Large intestine (tissue), 3 donors: ENCODE results near the gene CAV3. TPM values are rescaled to one million over a fixed set of nuclear protein-coding genes. Genes with fewer than 3 reads are reported as not detected.
"Not testable (repeated sequence)": the region's sequence is repeated elsewhere in the genome, so short reads cannot be mapped to it uniquely, and the experiment has no call there.

Experiments used
- DNase-seq, 2 donors: peaks; one replicate each; pipeline versions ENCODE4 v3.0.0 to v3.0.0-alpha.2; 2013
- H3K27ac ChIP-seq: one replicate; pipeline ENCODE4 v1.5.1; 2013; ENCODE audit warnings: low read length
- H3K27me3 ChIP-seq: 2 replicates; pipeline ENCODE4 v1.6.1; 2013; ENCODE audit warnings: low read length; ENCODE audit not compliant: control insufficient read depth, insufficient read depth
- H3K36me3 ChIP-seq: 2 replicates; pipeline ENCODE4 v1.6.1; 2013; ENCODE audit warnings: low read length; ENCODE audit not compliant: control insufficient read depth, insufficient read depth
- H3K4me1 ChIP-seq: one replicate; pipeline ENCODE4 v1.6.1; 2013; ENCODE audit warnings: low read length; ENCODE audit not compliant: control insufficient read depth, insufficient read depth
- H3K4me3 ChIP-seq: one replicate; pipeline ENCODE4 v1.5.1; 2013; ENCODE audit warnings: low read length
- H3K9me3 ChIP-seq: one replicate; pipeline ENCODE4 v1.6.1; 2013; ENCODE audit warnings: mild to moderate bottlenecking, low read depth, low read length, moderate library complexity; ENCODE audit not compliant: control insufficient read depth
- whole genome bisulfite sequencing: methylation state at CpG from one replicate; pipeline ENCODE4 v1.1.5; 2013; ENCODE audit warnings: low lambda C conversion rate; ENCODE audit not compliant: insufficient coverage; 5-methylcytosine and 5-hydroxymethylcytosine counted together
- polyA plus RNA-seq: library from polyadenylated mRNA; unstranded; fragments of 120-200 nt; gene quantifications from one replicate; pipeline ENCODE4 v1.2.1, GENCODE V29; 2013

CAV3 gene
- polyA plus RNA-seq, 1 donor = 0.61 TPM

DNA sequence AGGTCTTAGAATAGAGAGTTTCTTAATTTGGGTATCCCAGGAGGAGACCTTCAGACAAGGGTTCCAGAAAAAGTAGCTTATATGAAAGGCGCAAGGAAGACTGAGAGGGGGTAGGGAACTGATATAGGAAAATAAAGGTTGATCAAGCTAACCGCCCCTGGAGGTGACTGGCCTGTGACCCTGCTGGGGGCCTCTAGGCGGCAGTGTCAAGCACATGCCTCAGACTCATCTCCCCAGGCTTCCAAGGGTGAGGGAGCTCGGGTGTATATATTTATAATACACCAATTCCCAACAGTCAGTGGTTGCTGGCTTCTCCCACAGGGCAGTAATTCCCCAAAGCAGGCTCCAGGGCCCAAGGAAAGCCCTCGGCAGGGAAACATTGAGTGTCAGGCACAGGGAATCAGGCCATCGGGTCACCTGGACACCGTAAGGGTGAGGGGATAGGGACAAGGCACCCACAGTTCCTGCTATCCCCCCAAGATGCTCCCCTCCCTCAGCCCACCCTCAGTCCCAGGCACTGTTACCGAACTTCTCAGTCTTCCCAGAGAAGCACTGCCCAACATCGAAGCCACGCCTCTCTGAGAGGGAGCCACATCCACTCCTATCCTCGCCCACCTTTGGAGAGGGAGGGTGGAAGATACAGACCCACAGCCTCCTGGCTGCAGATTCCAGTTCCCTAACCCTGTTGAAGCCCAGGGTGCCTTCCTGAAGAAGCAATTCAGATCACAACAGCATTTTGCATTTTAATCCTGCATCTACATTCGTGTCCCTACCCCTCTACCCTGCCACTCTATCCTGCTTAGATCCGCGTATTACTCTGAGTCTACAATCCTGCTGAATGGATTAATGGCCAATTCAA, 19.5 kb upstream of the CAV3 start:
- Histone ChIP-seq H3K36me3 (no peaks in the 10 kb centered on the region), H3K9me3 (no peaks in the 10 kb centered on the region), H3K4me1 (no peaks in the 10 kb centered on the region), H3K27me3 (no peaks in the 10 kb centered on the region), H3K4me3 (no peak overlapping the region), H3K27ac (no peak overlapping the region)
- 88% methylated on average over 3 of the region's 14 CpGs for WGBS
- DNase-seq = peak in 1 of 2 donors; percentile 11

DNA sequence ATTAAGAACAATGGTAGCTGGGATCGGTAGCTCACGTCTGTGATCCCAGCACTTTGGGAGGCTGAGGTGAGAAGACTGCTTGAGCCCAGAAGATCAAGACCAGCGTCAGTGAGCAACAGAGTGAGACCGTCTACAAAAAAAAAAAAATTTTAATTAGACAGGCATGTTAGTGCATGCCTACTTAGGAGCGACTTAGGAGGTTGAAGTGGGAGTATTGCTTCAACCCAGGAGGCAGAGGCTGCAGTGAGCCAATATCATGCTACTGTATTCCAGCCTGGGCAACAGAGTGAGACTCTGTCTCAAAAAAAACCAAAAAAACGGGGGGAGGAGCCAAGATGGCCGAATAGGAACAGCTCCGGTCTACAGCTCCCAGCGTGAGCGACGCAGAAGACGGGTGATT, 17.8 kb upstream of the CAV3 start:
- WGBS = 100% methylated on average over 2 of the region's 12 CpGs
- H3K27ac ChIP-seq, H3K27me3 ChIP-seq, DNase-seq, H3K36me3 ChIP-seq, H3K4me1 ChIP-seq, H3K9me3 ChIP-seq, H3K4me3 ChIP-seq: not testable (repeated sequence)

DNA sequence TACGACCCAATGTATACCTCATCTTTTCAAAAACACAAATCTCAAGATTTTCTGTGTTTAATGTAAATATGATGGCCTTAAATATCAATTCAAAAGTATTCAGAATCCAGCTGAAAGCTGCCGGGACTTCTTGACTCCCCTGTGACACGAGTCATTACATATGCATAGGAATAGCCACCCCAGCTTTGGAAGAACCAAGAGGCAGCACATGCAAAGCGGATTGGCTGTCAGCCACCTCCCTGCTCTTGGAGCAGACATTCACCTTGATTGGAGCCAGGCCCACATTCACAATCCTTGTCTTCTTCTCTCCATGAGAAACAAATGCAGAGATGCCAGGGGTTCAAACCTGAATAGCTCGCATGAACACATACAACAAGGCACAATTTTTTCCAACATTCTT, 10.8 kb upstream of the CAV3 start:
- no peaks in the 10 kb centered on the region for H3K27me3 ChIP-seq
- no peak for DNase-seq
- H3K27ac ChIP-seq = no peak overlapping the region
- no peaks in the 10 kb centered on the region for H3K4me1 ChIP-seq
- WGBS = no CpG with 5 or more reads among the region's 5 CpGs
- H3K36me3 ChIP-seq = no peaks in the 10 kb centered on the region
- peaks cover 5% of the 10 kb centered on the region for H3K9me3 ChIP-seq
- H3K4me3 ChIP-seq = no peak overlapping the region

DNA sequence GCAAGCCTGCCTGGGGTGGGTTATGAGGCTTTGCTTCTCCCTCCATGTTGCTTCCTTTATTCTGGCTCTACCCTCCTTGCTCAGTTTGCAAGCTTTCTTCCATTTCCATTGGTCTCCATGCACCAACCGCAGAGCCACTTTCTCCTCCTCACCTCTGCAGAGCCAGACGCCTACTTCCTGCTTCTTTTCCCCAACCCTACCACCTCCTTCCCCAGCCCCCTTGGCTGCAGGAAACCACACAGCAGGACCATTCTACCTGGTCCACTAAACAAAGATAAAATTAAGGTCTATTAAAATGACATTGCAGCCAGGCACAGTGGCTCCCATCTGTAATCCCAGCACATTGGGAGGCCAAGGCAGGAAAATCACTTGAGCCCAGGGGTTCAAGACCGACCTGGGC, 10.0 kb upstream of the CAV3 start:
- no peaks in the 10 kb centered on the region for H3K36me3 ChIP-seq
- H3K4me3 ChIP-seq = no peak overlapping the region
- 92% methylated on average over 2 of the region's 3 CpGs for WGBS
- no peaks in the 10 kb centered on the region for H3K4me1 ChIP-seq
- H3K27ac ChIP-seq = no peak overlapping the region
- peaks cover 5% of the 10 kb centered on the region for H3K9me3 ChIP-seq
- no peak for DNase-seq
- no peaks in the 10 kb centered on the region for H3K27me3 ChIP-seq

DNA sequence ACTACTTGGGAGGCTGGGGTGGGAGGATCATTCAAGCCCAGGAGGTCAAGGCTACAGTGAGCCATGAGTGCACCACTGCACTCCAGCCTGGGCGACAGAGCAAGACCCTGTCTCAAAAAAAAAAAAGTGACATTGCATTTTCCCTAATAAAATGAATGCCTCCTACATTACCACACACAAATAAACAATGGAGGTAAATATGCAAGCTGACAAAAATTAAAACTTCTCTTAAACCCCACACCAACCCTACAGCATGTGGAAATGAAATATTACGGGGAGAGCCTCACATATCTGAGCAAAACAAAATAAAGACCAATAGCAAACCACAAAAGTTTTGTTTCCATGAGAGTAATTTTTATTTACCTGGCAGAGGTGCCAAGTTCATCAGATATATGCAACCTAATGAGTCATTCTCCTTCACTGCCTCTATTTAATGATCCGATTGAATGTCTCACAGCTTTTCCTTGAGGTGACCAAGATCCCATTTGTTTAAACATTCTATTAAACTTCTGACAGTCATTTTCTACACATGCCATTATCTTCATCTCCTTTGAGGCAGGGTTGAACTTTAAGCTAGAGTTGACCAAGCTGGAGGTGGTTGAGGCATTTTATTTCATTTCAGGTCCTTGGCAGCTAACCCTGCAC, 9.4 kb upstream of the CAV3 start:
- H3K27me3 ChIP-seq = no peaks in the 10 kb centered on the region
- H3K27ac ChIP-seq = no peak overlapping the region
- DNase-seq = no peak
- peaks cover 5% of the 10 kb centered on the region for H3K9me3 ChIP-seq
- no peaks in the 10 kb centered on the region for H3K4me1 ChIP-seq
- no peak overlapping the region for H3K4me3 ChIP-seq
- no peaks in the 10 kb centered on the region for H3K36me3 ChIP-seq
- 33% methylated on average over 1 of the region's 3 CpGs for WGBS

DNA sequence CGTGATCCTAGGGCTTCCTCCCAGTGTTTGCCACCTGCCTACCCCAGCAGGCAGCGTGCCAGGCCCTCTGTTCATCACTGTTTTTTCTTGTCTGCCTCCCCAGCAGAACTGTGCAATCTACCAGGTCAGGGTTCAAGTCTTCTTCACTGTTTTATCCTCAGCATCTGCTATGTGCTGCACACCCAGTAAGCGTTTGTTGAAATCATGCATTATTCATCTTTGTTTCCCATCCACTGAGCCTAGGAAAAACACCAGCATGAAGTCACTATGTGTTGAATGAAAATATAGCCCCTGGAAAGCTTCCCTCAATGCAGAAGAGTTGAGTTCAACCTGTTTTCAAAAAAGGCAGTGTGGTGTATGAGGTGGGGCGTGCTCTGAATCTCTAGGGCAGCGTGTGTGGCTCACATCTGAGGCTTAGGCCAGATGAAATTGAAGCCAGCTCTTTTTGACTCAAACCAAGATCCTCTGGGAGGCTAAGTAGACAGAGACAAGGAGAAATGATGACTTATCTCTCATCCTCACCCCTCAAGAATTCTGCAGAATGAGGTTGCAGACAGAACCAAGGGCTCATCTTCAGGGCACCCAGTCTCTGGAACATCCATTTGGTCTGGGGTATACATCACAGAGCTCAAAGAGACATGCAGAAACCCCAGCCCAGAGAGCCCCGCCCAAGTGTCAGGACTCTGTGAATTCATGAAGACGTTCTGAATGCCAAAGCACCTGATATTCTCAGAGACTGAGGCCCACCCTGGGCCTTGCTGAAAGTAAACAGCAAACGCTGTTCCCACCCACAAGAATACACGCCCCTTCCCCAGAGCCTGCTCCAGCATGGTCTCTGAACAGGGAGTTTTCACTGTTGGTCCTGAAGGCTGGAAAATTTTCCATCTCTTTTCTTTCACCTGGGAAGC, 5.7 kb upstream of the CAV3 start:
- no peak overlapping the region for H3K4me3 ChIP-seq
- H3K9me3 ChIP-seq = peaks cover 5% of the 10 kb centered on the region
- H3K27me3 ChIP-seq = no peaks in the 10 kb centered on the region
- DNase-seq = no peak
- no peaks in the 10 kb centered on the region for H3K4me1 ChIP-seq
- no peaks in the 10 kb centered on the region for H3K36me3 ChIP-seq
- H3K27ac ChIP-seq = no peak overlapping the region
- WGBS = 80% methylated on average over 1 of the region's 9 CpGs

DNA sequence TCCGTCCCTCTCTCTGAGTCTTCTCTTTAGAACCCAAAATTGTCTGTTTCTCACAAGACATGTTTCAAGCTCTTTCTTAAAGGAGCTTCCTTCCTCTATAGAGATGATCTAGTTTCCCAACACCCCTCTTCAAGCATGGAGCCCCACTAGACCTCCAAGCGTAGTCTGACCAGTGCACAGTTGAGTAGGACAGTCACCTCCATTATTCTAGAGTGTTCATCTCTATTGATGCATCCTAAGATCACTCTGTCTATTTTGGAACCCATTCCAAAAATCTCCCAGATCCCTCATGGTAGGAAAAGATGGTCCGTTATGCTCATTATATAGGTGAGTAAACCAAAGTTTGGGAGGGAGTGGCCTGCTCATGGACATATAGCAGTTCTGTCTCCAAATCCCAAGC, 4.1 kb upstream of the CAV3 start:
- H3K9me3 ChIP-seq = peaks cover 5% of the 10 kb centered on the region
- WGBS = no CpG with 5 or more reads among the region's 3 CpGs

DNA sequence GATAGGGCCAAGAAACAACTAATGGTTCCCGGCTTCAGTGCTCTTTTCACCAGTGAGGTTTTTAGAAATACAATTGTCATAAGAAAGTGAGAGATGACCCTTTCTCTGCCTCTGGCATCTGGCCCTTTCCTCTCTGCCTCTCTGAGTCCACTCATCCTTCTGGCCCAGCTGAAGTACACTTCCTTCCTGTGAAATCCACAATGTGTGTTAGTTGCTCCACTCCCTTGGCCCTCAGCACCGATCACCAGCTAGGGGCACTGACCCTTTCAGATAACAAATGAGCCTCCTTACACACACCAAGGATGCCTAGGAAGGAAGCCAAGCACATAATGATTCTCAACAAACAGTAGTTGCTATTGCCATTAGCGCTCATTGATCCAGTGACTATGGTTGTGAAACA, 2.9 kb upstream of the CAV3 start:
- H3K36me3 ChIP-seq = no peaks in the 10 kb centered on the region
- no peaks in the 10 kb centered on the region for H3K4me1 ChIP-seq
- no peak overlapping the region for H3K27ac ChIP-seq
- no CpG with 5 or more reads among the region's 3 CpGs for WGBS
- no peaks in the 10 kb centered on the region for H3K27me3 ChIP-seq
- peaks cover 5% of the 10 kb centered on the region for H3K9me3 ChIP-seq
- H3K4me3 ChIP-seq = no peak overlapping the region
- DNase-seq = no peak

More for the DNA sequence above, 4.1 kb upstream of the CAV3 start:
- Histone ChIP-seq H3K36me3 (no peaks in the 10 kb centered on the region), H3K27me3 (no peaks in the 10 kb centered on the region), H3K27ac (no peak overlapping the region), H3K4me3 (no peak overlapping the region), H3K4me1 (no peaks in the 10 kb centered on the region)
- no peak for DNase-seq

DNA sequence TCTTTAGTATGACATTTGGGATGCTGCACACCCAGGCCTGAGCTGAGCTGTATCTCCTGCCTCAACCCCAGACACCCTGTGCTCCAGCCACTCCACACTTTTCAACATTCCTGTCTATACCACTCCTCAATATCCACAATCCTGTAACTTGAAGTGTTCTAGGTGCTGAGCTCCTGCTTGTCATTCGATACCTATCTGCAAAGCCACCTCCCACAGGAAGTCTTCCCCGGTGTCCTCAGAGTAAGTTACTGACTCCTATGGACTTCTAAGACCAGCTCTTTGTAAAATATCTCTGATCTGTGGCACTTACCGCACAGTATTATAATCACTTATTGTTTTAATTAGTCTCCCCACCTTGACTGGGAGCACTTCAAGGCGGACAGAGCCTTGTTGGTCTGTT, 1.2 kb upstream of the CAV3 start:
- H3K4me3 ChIP-seq = no peak overlapping the region

DNA sequence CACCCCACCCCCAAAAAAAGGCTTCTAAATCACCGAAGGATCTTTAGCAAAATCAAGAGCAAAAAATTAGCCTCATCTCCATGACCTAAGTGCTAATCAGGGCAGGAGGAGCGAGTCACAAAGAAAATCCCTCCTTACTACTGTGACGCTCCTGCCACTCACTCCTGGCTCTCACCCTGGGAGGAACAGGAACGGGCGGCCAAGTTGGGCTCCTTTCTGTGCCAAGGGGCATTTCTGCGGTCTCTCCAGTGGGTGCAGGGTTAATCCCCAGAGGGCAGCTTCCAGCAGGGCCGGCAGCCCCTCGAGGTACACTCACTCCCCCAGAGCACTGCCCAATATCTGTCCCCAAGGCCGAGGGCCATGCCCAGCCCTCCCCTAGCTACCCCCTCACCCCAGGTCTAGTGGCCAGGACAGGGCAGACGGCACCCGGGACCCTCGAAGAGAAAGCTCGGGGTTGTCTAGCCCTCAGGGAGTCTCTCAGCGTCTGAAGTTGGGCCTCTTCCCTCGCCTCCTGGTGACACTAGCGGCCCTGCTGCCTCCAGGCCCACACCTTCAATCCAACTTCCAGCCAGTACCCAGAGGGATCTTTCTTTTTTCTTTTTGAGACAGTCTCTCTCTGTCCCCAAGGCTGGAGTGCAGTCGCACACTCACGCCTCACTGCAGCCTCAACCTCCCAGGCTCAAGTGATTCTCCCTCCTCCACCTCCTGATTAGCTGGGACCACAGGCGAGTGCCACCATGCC, 706 bp downstream of the CAV3 start:
- Histone ChIP-seq H3K27me3 (no peaks in the 10 kb centered on the region), H3K4me3 (no peak overlapping the region), H3K4me1 (no peaks in the 10 kb centered on the region), H3K9me3 (no peaks in the 10 kb centered on the region), H3K27ac (no peak overlapping the region), H3K36me3 (no peaks in the 10 kb centered on the region)
- DNase-seq = no peak
- WGBS = 100% methylated on average over 2 of the region's 19 CpGs

More for the DNA sequence above, 1.2 kb upstream of the CAV3 start:
- H3K36me3 ChIP-seq = no peaks in the 10 kb centered on the region
- DNase-seq = no peak
- no peaks in the 10 kb centered on the region for H3K27me3 ChIP-seq
- no peaks in the 10 kb centered on the region for H3K4me1 ChIP-seq
- no peaks in the 10 kb centered on the region for H3K9me3 ChIP-seq
- 100% methylated on average over 1 of the region's 4 CpGs for WGBS
- no peak overlapping the region for H3K27ac ChIP-seq
